ENCODE results near the gene MED9.

GRCh38 chr17:17523001-17523730, 46.4 kb downstream of the MED9 start:
- no peak for TF ChIP-seq CTCF (IDR thresholded peaks at IDR 0.05)
- TF ChIP-seq ZFX (IDR thresholded peaks at IDR 0.05; ENCODE audit: borderline replicate concordance): no peak
